Muscle of back (tissue), 11 donors: ENCODE data around the gene POM121C. TPM values are rescaled to one million over a fixed set of nuclear protein-coding genes. Genes with fewer than 3 reads are reported as not detected.
"Not testable (repeated sequence)": the region's sequence is repeated elsewhere in the genome, so short reads cannot be mapped to it uniquely, and the experiment has no call there.

ENCODE experiments used
- DNase-seq, 3 donors: peaks; one replicate each; pipeline versions ENCODE4 v3.0.0 to v3.0.0-alpha.2; 2013
- polyA plus RNA-seq, 10 donors: library from polyadenylated mRNA; unstranded; fragments of 120-200 nt; gene quantifications; one replicate each; pipeline ENCODE4 v1.2.1, GENCODE V29; 2013; ENCODE audit not compliant: insufficient read length in 10 of 10

POM121C gene
- polyA plus RNA-seq, 10 donors: 25.2 to 43.4 (median 36.0) TPM

DNA sequence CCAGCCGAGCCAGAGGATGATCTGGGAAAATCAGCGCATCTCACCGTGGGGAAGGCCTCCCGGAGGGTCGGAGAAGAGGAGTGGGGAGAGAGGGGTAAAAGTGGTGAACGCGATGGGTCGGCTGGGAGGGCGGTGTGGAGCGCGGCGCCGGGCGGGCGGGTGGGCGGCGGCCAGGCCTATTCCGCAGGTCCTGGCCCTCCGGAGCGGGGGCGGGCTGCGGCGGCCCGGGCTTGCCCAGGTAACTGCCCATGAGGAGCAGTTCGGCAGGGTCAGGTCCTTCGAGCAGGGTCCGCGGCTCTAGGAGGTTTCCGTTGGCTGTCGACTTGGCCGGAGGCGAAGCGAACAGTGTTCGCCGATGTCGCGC is 44.0 kb downstream of the POM121C start:
- DNase-seq: not testable (repeated sequence)

DNA sequence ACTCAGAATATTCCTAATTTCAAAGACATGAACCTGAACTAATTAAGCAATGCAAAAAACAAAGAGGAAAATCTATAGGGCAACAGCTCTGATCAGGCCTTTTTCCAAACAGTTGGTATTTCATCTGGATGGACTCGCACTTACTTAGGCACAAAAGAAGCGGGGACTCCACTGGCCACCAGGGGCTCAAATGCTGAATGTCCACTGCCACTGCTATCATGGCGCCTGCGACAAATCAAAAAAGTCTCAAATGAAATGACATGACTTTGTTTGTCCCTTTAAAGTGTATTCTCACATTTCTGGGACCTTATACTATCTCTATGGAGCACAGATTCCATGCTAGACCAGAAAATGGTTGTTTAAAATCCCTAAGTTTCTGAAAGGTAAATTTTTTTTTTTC is 47.1 kb downstream of the POM121C start:
- not testable (repeated sequence) for DNase-seq

DNA sequence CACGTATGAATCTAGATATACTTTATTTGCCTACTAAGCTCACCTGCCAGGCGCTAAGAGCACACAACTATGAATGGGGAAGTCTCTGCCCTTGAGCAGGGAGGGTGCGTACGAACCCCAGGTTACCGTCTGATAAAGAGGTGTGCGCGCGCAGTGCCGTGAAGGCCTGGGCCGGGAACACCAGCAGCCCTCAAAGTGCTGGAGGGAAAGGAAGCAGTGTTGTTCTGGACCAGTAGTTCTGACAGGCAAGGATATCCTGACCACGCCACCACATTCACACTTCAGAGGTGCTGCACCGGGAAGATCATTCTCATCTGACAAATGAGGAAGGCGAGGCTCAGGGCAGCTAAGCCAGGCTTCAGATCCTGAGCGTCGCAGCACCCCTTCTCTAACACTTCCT is 62.6 kb downstream of the POM121C start:
- not testable (repeated sequence) for DNase-seq

DNA sequence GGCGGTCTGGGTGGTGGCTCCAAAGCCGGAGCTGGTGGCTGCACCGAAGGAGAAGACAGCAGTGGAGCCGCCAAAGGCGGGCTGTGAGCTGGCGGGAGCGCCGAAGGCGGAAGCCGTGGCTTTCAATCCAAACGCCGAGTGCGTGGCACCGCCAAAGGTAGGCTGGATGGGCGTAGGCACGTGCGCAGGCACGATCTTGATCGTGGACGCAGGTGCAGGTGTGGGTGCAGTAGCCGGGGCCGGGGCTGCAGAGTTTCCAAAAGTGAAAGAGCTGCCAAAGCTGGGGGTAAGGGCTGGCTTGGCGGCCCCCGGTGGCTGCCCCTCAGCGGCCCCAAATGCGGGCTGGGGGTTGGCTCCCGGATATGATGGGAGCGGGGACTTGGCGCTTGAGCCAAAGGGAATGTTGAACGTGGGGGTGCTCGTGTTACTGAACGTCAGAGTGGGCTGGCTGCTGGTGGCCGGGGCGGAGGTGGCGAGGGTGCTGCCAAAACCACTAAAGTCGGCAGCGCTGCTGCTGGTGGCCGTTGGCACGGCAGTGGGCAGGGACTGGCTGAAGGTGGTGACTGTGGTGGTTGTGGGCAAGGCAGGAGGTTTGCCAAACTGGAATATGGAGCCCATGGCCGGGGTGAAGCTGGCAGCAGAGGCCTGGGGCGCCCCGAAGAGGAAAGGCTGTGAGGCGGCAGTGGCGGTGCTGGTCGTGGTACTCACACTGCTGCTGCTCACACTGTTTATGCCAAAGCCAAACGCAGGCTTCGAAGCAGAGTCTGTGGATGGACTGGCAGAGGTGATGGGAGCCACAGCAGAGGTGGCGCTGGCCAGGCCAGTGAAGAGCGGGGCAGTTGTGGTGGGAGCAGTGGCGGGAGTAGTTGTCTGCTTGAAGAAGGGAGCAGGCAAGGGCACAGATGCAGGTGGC is 64.0 kb downstream of the POM121C start:
- DNase-seq: not testable (repeated sequence)

DNA sequence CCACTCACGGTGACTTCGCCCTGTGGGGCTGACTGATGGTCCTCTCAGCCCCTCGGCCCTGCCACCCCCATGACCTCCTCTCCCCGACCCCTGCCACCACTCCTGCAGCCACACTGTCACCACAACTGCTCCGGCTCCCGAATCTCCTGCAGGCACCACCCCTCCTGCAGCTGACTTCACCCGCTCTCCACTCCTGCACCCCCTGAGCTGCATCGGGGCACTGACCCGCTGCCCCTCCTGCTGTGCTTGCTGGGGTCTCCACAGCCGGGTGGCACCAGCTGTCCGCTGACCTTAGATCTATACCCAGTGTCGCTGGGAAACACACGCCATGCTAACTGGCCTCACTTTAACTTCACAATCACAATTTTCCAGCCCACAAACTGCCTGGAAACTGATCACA is 65.9 kb downstream of the POM121C start:
- DNase-seq: not testable (repeated sequence)

DNA sequence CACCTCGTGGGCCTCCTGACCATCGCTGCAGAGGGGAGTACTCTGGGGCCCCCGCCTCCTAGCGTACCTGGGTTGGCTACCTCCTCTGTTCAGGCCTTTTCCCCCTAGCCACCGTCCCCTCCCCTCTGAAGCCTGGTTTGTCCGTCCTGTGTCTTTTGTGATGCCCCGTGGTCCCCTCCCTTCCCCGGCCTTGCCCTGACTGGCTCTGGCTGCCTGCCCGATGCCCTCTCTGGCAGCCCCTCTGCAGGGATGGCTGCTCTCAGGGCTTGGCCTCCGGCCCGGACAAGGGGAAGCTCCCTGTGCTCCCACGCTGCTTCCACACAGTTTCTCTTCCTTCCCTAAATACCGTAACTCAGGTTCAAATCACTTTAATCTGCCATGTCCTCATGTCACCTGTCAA is 66.4 kb downstream of the POM121C start:
- DNase-seq: peak in 1 of 3 donors; percentile 4

DNA sequence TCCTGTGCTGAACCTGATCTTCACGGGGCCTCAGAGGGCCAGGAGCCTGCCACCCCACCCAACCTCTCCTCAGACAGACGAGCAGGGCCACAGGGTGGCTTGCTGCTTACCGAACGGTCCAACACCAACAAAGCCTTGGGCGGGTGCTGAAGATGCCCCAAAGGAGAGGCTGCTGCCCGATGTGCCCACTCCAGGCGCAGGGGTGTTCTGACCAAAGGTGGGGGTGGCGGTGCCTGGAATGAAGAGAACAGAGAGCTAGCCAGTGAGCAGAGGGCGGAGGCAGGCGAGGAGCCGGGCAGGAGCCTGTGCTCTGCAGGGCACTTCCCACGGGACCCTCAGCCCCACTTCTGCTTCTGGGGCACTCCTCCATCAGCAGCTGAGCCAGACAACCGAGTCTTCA is 66.9 kb downstream of the POM121C start:
- DNase-seq: not testable (repeated sequence)

DNA sequence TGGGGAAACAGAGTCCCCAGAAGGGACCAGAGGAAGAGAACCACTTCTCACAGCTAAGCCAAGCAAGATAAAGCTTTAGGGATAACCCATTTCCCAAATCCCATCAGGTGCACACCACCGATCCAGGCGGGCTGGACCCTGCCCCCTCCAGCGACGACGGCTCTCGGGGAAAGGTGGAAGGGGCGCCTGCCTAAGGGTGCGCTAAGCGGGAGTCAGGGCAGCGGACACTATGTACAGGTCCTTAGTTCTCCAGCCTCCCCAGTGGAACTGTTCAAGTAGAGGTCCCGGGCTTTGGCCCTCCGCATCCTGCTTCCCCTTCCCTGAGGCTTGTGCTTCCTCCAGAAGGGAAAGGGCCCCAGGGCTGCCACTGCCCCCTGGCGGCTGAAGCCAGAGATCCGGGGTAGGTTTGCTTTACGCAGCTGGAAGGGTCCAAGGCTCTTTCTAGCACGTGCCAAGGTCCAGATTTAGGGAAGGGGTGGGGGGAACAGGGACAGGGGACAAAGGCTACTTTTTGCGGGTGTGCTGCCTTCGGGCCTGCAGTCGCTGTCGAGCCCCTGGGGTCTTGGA is 67.7 kb downstream of the POM121C start:
- DNase-seq: not testable (repeated sequence)

DNA sequence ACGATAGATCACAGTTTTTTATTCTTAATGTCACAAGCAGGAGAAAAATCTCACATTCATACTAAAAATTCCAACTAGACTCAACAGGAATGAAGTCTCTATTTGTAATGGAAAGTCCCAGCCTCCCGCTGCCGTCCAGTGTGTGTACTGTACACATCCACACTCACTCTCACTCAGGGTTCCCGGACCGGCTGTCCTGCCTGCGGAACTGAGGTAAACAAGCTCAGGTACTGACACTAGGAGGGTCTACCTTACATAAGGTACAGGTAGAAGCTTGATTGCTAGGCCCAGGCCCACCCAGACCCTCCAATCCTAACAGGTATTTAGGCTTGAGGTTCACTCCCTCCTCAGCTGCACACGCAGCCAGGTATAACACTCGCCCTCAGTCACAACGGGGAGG is 69.3 kb downstream of the POM121C start:
- DNase-seq: not testable (repeated sequence)

DNA sequence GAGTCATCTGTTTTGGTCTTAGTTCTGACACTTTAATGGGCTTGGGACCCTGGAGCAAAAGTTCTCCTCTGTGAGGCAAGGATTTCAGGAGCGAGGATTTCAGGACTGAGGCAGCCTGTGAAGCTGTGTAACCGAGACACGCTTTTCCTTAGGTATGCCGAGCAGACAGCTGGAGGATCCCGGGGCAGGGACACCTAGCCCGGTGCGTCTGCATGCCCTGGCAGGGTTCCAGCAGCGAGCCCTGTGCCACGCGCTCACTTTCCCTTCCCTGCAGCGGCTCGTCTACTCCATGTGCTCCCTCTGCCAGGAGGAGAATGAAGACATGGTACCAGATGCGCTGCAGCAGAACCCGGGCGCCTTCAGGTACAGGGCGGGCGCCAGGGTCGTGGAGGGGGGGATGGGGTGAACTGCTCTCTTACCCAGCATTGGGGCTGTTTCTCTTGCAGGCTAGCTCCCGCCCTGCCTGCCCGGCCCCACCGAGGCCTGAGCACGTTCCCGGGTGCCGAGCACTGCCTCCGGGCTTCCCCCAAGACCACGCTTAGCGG is 70.2 kb downstream of the POM121C start:
- DNase-seq: not testable (repeated sequence)

DNA sequence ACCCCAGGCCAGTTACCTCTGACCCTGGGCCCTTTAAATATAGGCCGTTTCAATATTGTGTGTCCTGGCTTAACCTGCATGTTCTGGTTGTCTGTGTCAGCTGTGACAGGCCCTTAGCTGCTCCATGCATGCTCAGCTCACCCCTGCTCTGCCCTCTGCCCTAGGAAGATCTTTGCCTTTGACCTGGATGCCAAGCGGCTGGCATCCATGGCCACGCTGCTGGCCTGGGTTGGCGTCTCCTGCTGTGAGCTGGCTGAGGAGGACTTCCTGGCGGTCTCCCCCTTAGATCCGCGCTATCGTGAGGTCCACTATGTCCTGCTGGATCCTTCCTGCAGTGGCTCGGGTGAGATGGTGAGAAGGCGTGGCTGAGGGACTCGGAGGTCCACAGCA is 70.7 kb downstream of the POM121C start:
- DNase-seq: not testable (repeated sequence)

DNA sequence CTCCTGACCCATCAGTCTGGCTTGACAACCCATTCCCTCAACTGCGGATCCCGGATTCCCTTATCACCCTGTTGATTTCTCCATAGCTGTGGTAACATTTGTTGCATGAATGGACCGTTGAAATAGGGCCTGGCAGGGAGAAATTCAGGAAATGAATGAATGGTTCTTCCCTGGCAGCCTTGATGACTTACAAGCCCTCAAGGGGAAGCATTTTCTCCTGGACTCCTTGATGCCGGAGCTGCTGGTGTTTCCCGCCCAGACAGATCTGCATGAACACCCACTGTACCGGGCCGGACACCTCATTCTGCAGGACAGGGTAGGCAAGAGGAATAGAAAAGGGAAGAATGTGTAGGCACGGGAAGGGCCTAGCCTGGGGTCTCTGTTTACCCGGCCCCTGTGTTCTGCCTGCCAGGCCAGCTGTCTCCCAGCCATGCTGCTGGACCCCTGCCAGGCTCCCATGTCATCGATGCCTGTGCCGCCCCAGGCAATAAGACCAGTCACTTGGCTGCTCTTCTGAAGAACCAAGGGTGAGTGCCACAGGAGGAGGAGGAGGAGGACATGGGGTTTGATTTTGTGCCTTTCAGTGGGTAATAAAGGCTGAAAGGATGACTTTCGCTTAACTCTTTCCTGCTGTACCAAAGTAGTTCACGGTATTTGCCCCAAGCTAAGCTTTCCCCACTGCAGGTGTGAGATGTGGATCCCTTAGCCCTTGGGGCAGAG is 71.2 kb downstream of the POM121C start:
- not testable (repeated sequence) for DNase-seq

DNA sequence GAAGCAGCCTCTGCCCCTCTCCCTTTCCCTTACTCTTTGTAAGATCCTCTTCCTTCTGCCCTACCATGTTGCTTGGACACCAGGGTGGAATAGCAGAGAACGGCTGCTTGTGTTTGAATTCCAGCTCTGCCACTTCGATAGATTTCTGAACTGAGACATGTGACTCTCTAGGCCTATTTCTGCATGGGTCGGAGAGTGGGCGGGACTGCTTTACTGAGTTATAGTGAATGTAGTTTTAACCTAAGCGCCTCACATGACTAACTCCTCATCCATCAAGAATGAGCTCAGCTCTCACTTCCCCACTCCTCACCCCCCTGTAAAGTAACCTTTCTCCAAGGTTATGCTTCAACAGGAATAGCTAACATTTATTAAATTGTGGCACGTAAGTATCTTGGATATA is 71.9 kb downstream of the POM121C start:
- DNase-seq: not testable (repeated sequence)

DNA sequence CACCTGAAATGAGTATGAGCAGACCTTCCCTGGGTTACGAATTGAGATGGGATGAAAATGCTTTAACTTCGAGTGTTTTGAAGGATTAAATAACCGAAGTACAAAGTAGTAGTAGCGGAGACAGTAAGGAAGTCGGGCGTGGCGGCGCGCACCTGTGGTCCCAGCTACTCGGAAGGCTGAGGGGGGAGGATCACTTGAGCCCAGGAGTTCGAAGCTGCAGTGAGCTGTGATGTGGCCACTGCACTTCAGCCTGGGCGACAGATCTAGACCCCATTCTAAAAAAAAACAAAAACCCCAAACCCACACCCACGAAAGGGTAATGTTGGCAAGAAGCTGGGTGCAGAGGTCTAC is 75.3 kb downstream of the POM121C start:
- not testable (repeated sequence) for DNase-seq

DNA sequence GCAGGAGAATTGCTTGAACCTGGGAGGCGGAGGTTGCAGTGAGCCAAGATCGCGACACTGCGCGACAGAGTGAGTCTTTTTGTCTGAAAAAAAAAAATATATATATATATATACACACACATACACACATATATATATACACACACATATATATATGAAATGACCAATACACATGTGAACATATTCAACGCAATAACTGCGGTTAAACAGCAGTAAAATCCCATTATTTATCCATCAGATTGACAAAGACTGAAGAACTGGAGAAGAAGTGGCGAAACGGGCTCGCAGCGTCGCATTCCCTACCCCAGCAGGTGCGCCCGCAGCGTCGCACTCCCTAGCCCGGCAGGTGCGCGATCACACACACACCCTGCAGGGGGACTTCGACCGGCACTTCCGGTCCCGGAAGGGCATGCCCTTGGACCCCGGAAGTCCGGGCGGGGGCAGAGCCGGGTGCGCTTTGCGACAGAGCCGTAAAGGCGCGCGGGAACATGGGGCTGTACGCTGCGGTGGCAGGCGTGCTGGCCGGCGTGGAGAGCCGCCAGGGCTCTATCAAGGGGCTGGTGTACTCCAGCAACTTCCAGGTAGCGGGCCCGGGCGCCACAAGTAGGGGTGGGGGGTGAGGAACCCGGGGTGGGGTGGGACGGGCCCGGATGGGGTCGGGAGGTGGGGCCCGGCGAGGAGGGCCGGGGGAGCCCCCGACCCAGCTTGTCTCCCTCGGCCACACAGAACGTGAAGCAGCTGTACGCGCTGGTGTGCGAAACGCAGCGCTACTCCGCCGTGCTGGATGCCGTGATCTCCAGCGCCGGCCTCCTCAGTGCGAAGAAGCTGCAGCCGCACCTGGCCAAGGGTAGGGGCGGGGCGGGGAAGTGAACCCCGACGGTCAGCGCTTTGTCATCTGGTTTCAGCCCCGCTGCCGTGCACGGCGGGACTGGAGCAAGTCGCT is 75.9 kb downstream of the POM121C start:
- not testable (repeated sequence) for DNase-seq

DNA sequence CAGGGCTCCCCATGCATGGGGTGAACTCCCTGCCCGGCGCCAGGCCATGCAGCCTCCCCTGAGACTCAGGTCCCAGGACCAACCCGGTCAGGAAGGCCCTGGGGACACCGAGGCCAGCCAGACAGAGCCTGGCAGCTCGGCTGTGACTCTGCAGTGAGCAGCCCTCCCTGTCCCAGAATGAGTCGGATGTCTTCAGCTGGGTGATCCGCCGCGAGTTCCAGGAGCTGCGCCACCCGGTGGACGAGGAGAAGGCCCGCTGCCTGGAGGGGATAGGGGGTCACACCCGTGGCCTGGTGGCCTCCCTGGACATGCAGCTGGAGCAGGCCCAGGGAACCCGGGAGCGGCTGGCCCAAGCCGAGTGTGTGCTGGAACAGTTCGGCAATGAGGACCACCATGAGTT is 81.4 kb downstream of the POM121C start:
- not testable (repeated sequence) for DNase-seq

DNA sequence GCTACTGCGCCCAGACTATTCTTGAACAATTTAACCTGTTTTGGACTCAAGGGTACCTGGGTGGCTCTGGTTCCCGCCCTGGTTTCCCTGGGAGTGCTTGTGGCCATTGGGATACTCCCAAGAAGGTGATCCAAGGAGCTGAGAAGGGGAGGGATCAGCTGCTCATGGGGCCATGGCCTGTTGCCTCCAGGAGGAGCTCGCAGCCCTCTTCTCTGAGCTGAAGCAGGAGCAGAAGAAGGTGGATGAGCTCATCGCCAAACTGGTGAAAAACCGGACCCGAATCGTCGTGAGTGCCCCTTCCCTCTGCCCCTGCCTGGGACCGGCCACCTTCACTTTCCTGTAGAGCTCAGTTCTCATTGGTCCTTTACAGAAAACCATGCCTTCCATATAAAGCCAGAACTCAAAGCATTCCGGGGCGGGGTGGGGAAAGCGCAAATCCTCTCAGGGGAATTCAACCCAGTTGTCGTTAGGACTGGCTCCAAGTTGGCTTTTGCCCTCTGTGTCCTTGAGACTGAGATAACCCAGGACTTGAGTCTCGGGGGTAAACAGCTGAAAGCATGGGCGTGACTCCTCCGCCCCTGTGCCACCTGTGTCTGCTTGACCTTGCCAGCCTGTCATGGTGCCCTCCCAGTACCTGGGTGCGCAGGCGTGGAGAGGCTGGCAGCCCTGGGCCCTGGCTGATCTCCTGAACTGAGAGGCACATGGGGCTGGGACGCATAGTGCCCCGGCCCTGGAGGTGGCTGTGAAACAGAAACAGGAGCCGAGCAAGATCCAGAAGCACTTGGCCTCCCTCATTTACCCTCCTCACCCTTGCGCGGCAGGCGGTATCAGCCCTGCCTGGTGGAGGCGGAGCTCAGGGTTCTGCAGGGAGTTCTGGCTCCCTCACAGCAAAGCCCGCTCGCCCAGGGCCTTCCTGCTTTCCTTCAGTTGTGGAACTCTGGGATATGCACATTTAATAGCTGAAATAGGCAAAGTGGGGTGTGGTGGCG is 82.3 kb downstream of the POM121C start:
- not testable (repeated sequence) for DNase-seq

DNA sequence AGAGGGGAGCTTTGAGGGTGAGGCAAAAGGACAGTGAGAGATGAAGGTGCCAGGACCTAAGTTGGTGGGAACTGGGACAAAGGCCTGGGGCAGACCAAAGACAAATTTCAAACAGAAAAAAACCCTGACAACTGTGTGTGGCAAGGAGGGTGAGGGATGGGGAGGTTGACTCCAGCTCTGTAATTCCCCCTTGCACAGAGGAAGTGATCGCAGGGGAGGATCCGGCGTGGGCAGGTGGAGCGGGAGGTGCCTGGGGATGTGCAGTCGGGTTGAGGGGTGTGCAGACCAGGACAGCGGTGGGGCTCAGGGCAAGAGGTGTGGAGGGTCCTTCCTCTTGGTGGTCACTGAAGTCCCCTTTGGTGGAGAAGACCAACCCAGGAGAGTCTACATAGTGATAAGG is 85.5 kb downstream of the POM121C start:
- not testable (repeated sequence) for DNase-seq

DNA sequence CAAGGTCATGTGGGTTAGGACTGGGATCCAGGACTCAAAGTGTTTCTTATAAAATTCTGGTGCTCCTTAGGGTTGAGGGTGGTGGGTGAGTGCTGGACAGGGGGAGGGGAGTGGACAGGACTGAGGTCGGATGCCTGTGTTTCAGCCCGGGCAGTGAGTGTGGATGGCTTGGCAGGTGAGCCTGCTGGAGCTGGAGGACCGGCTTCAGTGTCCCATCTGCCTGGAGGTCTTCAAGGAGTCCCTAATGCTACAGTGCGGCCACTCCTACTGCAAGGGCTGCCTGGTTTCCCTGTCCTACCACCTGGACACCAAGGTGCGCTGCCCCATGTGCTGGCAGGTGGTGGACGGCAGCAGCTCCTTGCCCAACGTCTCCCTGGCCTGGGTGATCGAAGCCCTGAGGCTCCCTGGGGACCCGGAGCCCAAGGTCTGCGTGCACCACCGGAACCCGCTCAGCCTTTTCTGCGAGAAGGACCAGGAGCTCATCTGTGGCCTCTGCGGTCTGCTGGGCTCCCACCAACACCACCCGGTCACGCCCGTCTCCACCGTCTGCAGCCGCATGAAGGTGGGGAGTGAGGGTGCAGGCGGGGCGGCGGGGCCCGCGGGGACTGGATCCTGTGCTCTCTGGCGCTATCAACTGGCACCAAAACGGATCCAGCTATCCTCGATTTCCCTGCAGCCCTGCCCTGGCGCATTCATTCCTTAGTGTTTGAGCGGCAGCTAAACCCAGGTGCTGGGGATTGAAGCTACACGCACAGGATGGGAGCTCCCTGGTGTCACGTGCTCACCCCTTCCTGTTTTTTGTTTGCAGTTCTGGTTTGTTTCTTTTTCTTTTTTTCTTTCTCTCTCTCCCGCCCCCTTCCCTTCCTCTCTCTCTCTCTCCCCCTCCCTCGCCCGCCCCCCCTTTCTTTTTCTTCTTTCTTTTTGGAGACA is 87.1 kb downstream of the POM121C start:
- DNase-seq: not testable (repeated sequence)
